ENCODE results near the gene MRPL49. TPM values are rescaled to one million over a fixed set of nuclear protein-coding genes. Genes with fewer than 3 reads are reported as not detected.
"Not testable (repeated sequence)": the region's sequence is repeated elsewhere in the genome, so short reads cannot be mapped to it uniquely, and the experiment has no call there.

The MRPL49 gene
- total RNA-seq, 2 donors from 2014 or later = 73.6 to 89.8 TPM

- Mint-ChIP-seq H3K27me3 (ENCODE audit: low read depth) (peaks cover 8% of the 10 kb centered on the region), H3K36me3 (ENCODE audit: insufficient read depth in 2 of 2) (no peaks in the 10 kb centered on the region), H3K27ac (no peak overlapping the region), H3K4me3 (no peak overlapping the region), H3K9me3 (no peaks in the 10 kb centered on the region), H3K4me1 (ENCODE audit: low read depth) (peaks cover 3% of the 10 kb centered on the region)
- DNase-seq (no peak), ATAC-seq (replicated peaks in 1 of 2) (no peak)
These were observed 35.2 kb downstream of the MRPL49 start for GRCh38 chr11:65157336-65157735.

GRCh38 chr11:65159012-65159411, 36.9 kb downstream of the MRPL49 start:
- no peak overlapping the region for H3K4me3 Mint-ChIP-seq
- no peaks in the 10 kb centered on the region for H3K36me3 Mint-ChIP-seq (ENCODE audit: insufficient read depth in 2 of 2)
- ATAC-seq (replicated peaks in 1 of 2) (no peak), DNase-seq (no peak)
- no peaks in the 10 kb centered on the region for H3K9me3 Mint-ChIP-seq
- H3K27me3 Mint-ChIP-seq (ENCODE audit: low read depth) = peaks cover 8% of the 10 kb centered on the region
- H3K27ac Mint-ChIP-seq = no peak overlapping the region
- H3K4me1 Mint-ChIP-seq (ENCODE audit: low read depth) = no peaks in the 10 kb centered on the region

GRCh38 chr11:65160643-65161042, 38.5 kb downstream of the MRPL49 start:
- no peaks in the 10 kb centered on the region for H3K36me3 Mint-ChIP-seq (ENCODE audit: insufficient read depth in 2 of 2)
- DNase-seq = no peak
- peaks cover 8% of the 10 kb centered on the region for H3K27me3 Mint-ChIP-seq (ENCODE audit: low read depth)
- no peak overlapping the region for H3K4me3 Mint-ChIP-seq
- no peak for ATAC-seq (replicated peaks in 1 of 2)
- no peaks in the 10 kb centered on the region for H3K4me1 Mint-ChIP-seq (ENCODE audit: low read depth)
- no peak overlapping the region for H3K27ac Mint-ChIP-seq
- H3K9me3 Mint-ChIP-seq = no peaks in the 10 kb centered on the region

GRCh38 chr11:65163684-65164083, 41.6 kb downstream of the MRPL49 start:
- ATAC-seq (replicated peaks in 1 of 2) = no peak

GRCh38 chr11:65165410-65166317, 43.5 kb downstream of the MRPL49 start:
- no peak overlapping the region for H3K27ac Mint-ChIP-seq
- no peaks in the 10 kb centered on the region for H3K9me3 Mint-ChIP-seq
- no peaks in the 10 kb centered on the region for H3K36me3 Mint-ChIP-seq (ENCODE audit: insufficient read depth in 2 of 2)
- H3K4me3 Mint-ChIP-seq = no peak overlapping the region
- ATAC-seq (replicated peaks in 1 of 2) (no peak), DNase-seq (no peak)
- H3K4me1 Mint-ChIP-seq (ENCODE audit: low read depth) = peaks cover 14% of the 10 kb centered on the region
- peaks cover under 1% of the 10 kb centered on the region for H3K27me3 Mint-ChIP-seq (ENCODE audit: low read depth)

More at GRCh38 chr11:65163684-65164083, 41.6 kb downstream of the MRPL49 start:
- DNase-seq = no peak
- H3K36me3 Mint-ChIP-seq (ENCODE audit: insufficient read depth in 2 of 2) = no peaks in the 10 kb centered on the region
- peaks cover 8% of the 10 kb centered on the region for H3K27me3 Mint-ChIP-seq (ENCODE audit: low read depth)
- H3K4me1 Mint-ChIP-seq (ENCODE audit: low read depth) = peaks cover 5% of the 10 kb centered on the region
- H3K27ac Mint-ChIP-seq = no peak overlapping the region
- H3K4me3 Mint-ChIP-seq = no peak overlapping the region
- no peaks in the 10 kb centered on the region for H3K9me3 Mint-ChIP-seq

- H3K27ac Mint-ChIP-seq = no peak overlapping the region
- peaks cover 14% of the 10 kb centered on the region for H3K4me1 Mint-ChIP-seq (ENCODE audit: low read depth)
- no peak overlapping the region for H3K4me3 Mint-ChIP-seq
- DNase-seq (no peak), ATAC-seq (replicated peaks in 1 of 2) (no peak)
- no peaks in the 10 kb centered on the region for H3K36me3 Mint-ChIP-seq (ENCODE audit: insufficient read depth in 2 of 2)
- H3K27me3 Mint-ChIP-seq (ENCODE audit: low read depth) = no peaks in the 10 kb centered on the region
- no peaks in the 10 kb centered on the region for H3K9me3 Mint-ChIP-seq
These were observed 44.8 kb downstream of the MRPL49 start for GRCh38 chr11:65166893-65167292.

GRCh38 chr11:65167656-65168055, 45.5 kb downstream of the MRPL49 start:
- Mint-ChIP-seq H3K36me3 (ENCODE audit: insufficient read depth in 2 of 2) (no peaks in the 10 kb centered on the region), H3K27me3 (ENCODE audit: low read depth) (no peaks in the 10 kb centered on the region), H3K4me3 (no peak overlapping the region), H3K27ac (no peak overlapping the region), H3K4me1 (ENCODE audit: low read depth) (peaks cover 14% of the 10 kb centered on the region), H3K9me3 (no peaks in the 10 kb centered on the region)
- DNase-seq (no peak), ATAC-seq (replicated peaks in 1 of 2) (no peak)

GRCh38 chr11:65169164-65169641, 47.1 kb downstream of the MRPL49 start:
- ATAC-seq (replicated peaks in 1 of 2) = peak; percentile 66 to 69

GRCh38 chr11:65170058-65170534, 48.0 kb downstream of the MRPL49 start, which contains the start of gene SPDYC:
TSS of gene SPDYC (plus strand) at chr11:65170233. CDS start at chr11:65171358, 1,125 bp downstream.
- H3K4me1 Mint-ChIP-seq (ENCODE audit: low read depth) = peaks cover 14% of the 10 kb centered on the region
- ATAC-seq (replicated peaks in 1 of 2) (no peak), DNase-seq (no peak)
- H3K9me3 Mint-ChIP-seq = no peaks in the 10 kb centered on the region
- no peaks in the 10 kb centered on the region for H3K27me3 Mint-ChIP-seq (ENCODE audit: low read depth)
- H3K4me3 Mint-ChIP-seq = peak within 1 kb of the TSS; percentile 1 to 45
- peak within 1 kb of the TSS; percentile 51 for H3K27ac Mint-ChIP-seq
- no peaks in the 10 kb centered on the region for H3K36me3 Mint-ChIP-seq (ENCODE audit: insufficient read depth in 2 of 2)

More at GRCh38 chr11:65169164-65169641, 47.1 kb downstream of the MRPL49 start:
- no peaks in the 10 kb centered on the region for H3K27me3 Mint-ChIP-seq (ENCODE audit: low read depth)
- H3K9me3 Mint-ChIP-seq = no peaks in the 10 kb centered on the region
- H3K4me3 Mint-ChIP-seq = peak overlapping the region; percentile 1 to 45
- peak overlapping the region; percentile 51 for H3K27ac Mint-ChIP-seq
- DNase-seq = peak in 1 of 2 donors; percentile 21
- peaks cover 14% of the 10 kb centered on the region for H3K4me1 Mint-ChIP-seq (ENCODE audit: low read depth)
- no peaks in the 10 kb centered on the region for H3K36me3 Mint-ChIP-seq (ENCODE audit: insufficient read depth in 2 of 2)

GRCh38 chr11:65172600-65172999, 50.5 kb downstream of the MRPL49 start:
- Mint-ChIP-seq H3K27me3 (ENCODE audit: low read depth) (no peaks in the 10 kb centered on the region), H3K36me3 (ENCODE audit: insufficient read depth in 2 of 2) (no peaks in the 10 kb centered on the region), H3K9me3 (no peaks in the 10 kb centered on the region), H3K4me1 (ENCODE audit: low read depth) (peaks cover 14% of the 10 kb centered on the region), H3K4me3 (no peak overlapping the region), H3K27ac (no peak overlapping the region)
- ATAC-seq (replicated peaks in 1 of 2) = no peak
- DNase-seq = no peak

- ATAC-seq (replicated peaks in 1 of 2); H3K36me3 Mint-ChIP-seq (ENCODE audit: insufficient read depth in 2 of 2); H3K27me3 Mint-ChIP-seq (ENCODE audit: low read depth); H3K9me3 Mint-ChIP-seq; DNase-seq; H3K4me3 Mint-ChIP-seq; H3K4me1 Mint-ChIP-seq (ENCODE audit: low read depth); H3K27ac Mint-ChIP-seq: not testable (repeated sequence)
These were observed 52.5 kb downstream of the MRPL49 start for GRCh38 chr11:65174571-65175010.
